RPMI7951 (cell line): Measurements from ENCODE around the gene ZNF821. TPM values are rescaled to one million over a fixed set of nuclear protein-coding genes. Genes with fewer than 3 reads are reported as not detected.
"Not testable (repeated sequence)": the region's sequence is repeated elsewhere in the genome, so short reads cannot be mapped to it uniquely, and the experiment has no call there.

ENCODE experiments used
- DNase-seq: peaks from one replicate; pipeline ENCODE4 v3.0.0-alpha.2; 2012; ENCODE audit warnings: low read depth
- total RNA-seq: library from RNA; depleted of rRNA; stranded (reverse); fragments of >200 nt; shearing (Covaris generic); gene quantifications from 2 replicates; pipeline ENCODE4 v1.2.3, GENCODE V29; 2014; rRNA removed

The ZNF821 gene
- total RNA-seq, result 3.4 and 3.8 TPM in 2 replicates

GRCh38 chr16:71883849-71884638, at the start of gene ZNF821:
Gene ZNF821, minus strand, starts transcription at chr16:71884182. Its CDS starts 4,236 bp downstream, at chr16:71879946.
- DNase-seq, result peak; percentile 67

GRCh38 chr16:71933017-71933416, 49.0 kb upstream of the ZNF821 start:
- DNase-seq, result no peak

GRCh38 chr16:71931599-71931998, 47.6 kb upstream of the ZNF821 start:
- DNase-seq, result no peak

- DNase-seq, result no peak
These were observed 47.0 kb upstream of the ZNF821 start for GRCh38 chr16:71931001-71931400.

GRCh38 chr16:71930013-71930563, 46.1 kb upstream of the ZNF821 start:
- DNase-seq, result no peak

GRCh38 chr16:71929048-71929447, 45.1 kb upstream of the ZNF821 start:
- peak; percentile 85 for DNase-seq

GRCh38 chr16:71927787-71928186, 43.8 kb upstream of the ZNF821 start:
- no peak for DNase-seq

- peak; percentile 99 for DNase-seq
These were observed 43.4 kb upstream of the ZNF821 start for GRCh38 chr16:71927383-71927782.

- no peak for DNase-seq
These were observed 40.7 kb upstream of the ZNF821 start for GRCh38 chr16:71924710-71925109.

- DNase-seq, result peak; percentile 73
These were observed 40.1 kb upstream of the ZNF821 start for GRCh38 chr16:71923941-71924690.

- no peak for DNase-seq
These were observed 36.7 kb upstream of the ZNF821 start for GRCh38 chr16:71920658-71921057.

- no peak for DNase-seq
These were observed 35.1 kb upstream of the ZNF821 start for GRCh38 chr16:71919035-71919434.

- peak; percentile 22 for DNase-seq
These were observed 33.9 kb upstream of the ZNF821 start for GRCh38 chr16:71917900-71918299.

GRCh38 chr16:71916397-71916920, 32.5 kb upstream of the ZNF821 start:
- no peak for DNase-seq

GRCh38 chr16:71915350-71915749, 31.4 kb upstream of the ZNF821 start:
- no peak for DNase-seq

GRCh38 chr16:71914802-71915201, 30.8 kb upstream of the ZNF821 start:
- DNase-seq, result no peak

GRCh38 chr16:71912534-71913275, 28.7 kb upstream of the ZNF821 start:
- DNase-seq, result no peak

GRCh38 chr16:71911121-71911520, 27.1 kb upstream of the ZNF821 start:
- DNase-seq, result no peak

- DNase-seq, result not testable (repeated sequence)
These were observed 21.8 kb upstream of the ZNF821 start for GRCh38 chr16:71905765-71906164.

- no peak for DNase-seq
These were observed 20.3 kb upstream of the ZNF821 start for GRCh38 chr16:71904239-71904638.

GRCh38 chr16:71903608-71904007, 19.6 kb upstream of the ZNF821 start:
- no peak for DNase-seq
